ENCODE results near the gene RNF213.

The RNF213 gene

GRCh38 chr17:80269405-80269807, 8.8 kb downstream of the RNF213 start:
- H2AK5ac ChIP-seq (ENCODE audit: low read length) = no peak overlapping the region
- no peak overlapping the region for H2BK5ac ChIP-seq (ENCODE audit: low read depth, low read length, poor library complexity)
- no peak overlapping the region for H4K91ac ChIP-seq (ENCODE audit: low read depth, low read length)
- no peak overlapping the region for H4K12ac ChIP-seq (ENCODE audit: low read depth, low read length)
- no peak overlapping the region for H3K18ac ChIP-seq (ENCODE audit: low read length)
- peaks cover 2% of the 10 kb centered on the region for H3K9me3 ChIP-seq (ENCODE audit: insufficient read depth, low read depth, low read length)
- H3K14ac ChIP-seq (ENCODE audit: low read length) = no peak overlapping the region
- no peak overlapping the region for H3K9ac ChIP-seq (ENCODE audit: low read length)
- H2BK120ac ChIP-seq (ENCODE audit: insufficient read depth, low read length, poor library complexity) = no peak overlapping the region
- H3K36me3 ChIP-seq (ENCODE audit: control insufficient read depth in 1 of 2, insufficient read depth in 2 of 2, low read length in 2 of 2) = peaks cover 9 to 15% of the 10 kb centered on the region in 2 experiments
- H3K4ac ChIP-seq (ENCODE audit: low read depth, low read length) = no peak overlapping the region
- H2BK12ac ChIP-seq (ENCODE audit: low read length) = no peak overlapping the region
- H4K8ac ChIP-seq (ENCODE audit: low read depth, low read length) = no peak overlapping the region
- 100% methylated on average over 2 of the region's 2 CpGs for WGBS (ENCODE audit: extremely low coverage, insufficient coverage, insufficient read length)
- no peak overlapping the region for H3K27ac ChIP-seq (ENCODE audit: low read depth, low read length)
- no peak overlapping the region for H3K4me3 ChIP-seq (ENCODE audit: low read depth, low read length)
- no peak overlapping the region for H3K23ac ChIP-seq (ENCODE audit: low read length)
- H3K79me1 ChIP-seq (ENCODE audit: low read length) = no peaks in the 10 kb centered on the region
- H2AFZ ChIP-seq (ENCODE audit: insufficient read depth, low read length, poor library complexity) = no peak overlapping the region
- no peak overlapping the region for H3K4me2 ChIP-seq (ENCODE audit: low read length)
- no peaks in the 10 kb centered on the region for H3K79me2 ChIP-seq (ENCODE audit: control insufficient read depth, insufficient read depth, low read length, poor library complexity)
- H3K4me1 ChIP-seq (ENCODE audit: control insufficient read depth in 1 of 2, insufficient read depth in 2 of 2, low read length in 2 of 2) = no peaks in the 10 kb centered on the region
- H3K27me3 ChIP-seq (ENCODE audit: insufficient read depth, low read length) = no peaks in the 10 kb centered on the region
- no peak for DNase-seq

- Histone ChIP-seq H2BK120ac (ENCODE audit: insufficient read depth, low read length, poor library complexity) (no peak overlapping the region), H3K9me3 (ENCODE audit: insufficient read depth, low read depth, low read length) (no peaks in the 10 kb centered on the region), H4K91ac (ENCODE audit: low read depth, low read length) (no peak overlapping the region), H4K8ac (ENCODE audit: low read depth, low read length) (no peak overlapping the region), H2BK12ac (ENCODE audit: low read length) (no peak overlapping the region), H3K4ac (ENCODE audit: low read depth, low read length) (no peak overlapping the region), H2AK5ac (ENCODE audit: low read length) (no peak overlapping the region), H3K36me3 (ENCODE audit: control insufficient read depth in 1 of 2, insufficient read depth in 2 of 2, low read length in 2 of 2) (peaks cover 6 to 15% of the 10 kb centered on the region in 2 experiments), H3K23ac (ENCODE audit: low read length) (no peak overlapping the region), H4K12ac (ENCODE audit: low read depth, low read length) (no peak overlapping the region), H3K4me3 (ENCODE audit: low read depth, low read length) (no peak overlapping the region), H3K14ac (ENCODE audit: low read length) (no peak overlapping the region), H3K18ac (ENCODE audit: low read length) (no peak overlapping the region), H2AFZ (ENCODE audit: insufficient read depth, low read length, poor library complexity) (no peak overlapping the region), H3K79me1 (ENCODE audit: low read length) (no peaks in the 10 kb centered on the region), H3K4me2 (ENCODE audit: low read length) (no peak overlapping the region), H3K4me1 (ENCODE audit: control insufficient read depth in 1 of 2, insufficient read depth in 2 of 2, low read length in 2 of 2) (no peaks in the 10 kb centered on the region), H3K27ac (ENCODE audit: low read depth, low read length) (no peak overlapping the region), H3K79me2 (ENCODE audit: control insufficient read depth, insufficient read depth, low read length, poor library complexity) (no peaks in the 10 kb centered on the region), H3K9ac (ENCODE audit: low read length) (no peak overlapping the region), H2BK5ac (ENCODE audit: low read depth, low read length, poor library complexity) (no peak overlapping the region), H3K27me3 (ENCODE audit: insufficient read depth, low read length) (no peaks in the 10 kb centered on the region)
- WGBS (ENCODE audit: extremely low coverage, insufficient coverage, insufficient read length) = no CpG with 5 or more reads among the region's 10 CpGs
- no peak for DNase-seq
These were observed 9.5 kb downstream of the RNF213 start for GRCh38 chr17:80270104-80270503.

GRCh38 chr17:80270836-80271235, 10.2 kb downstream of the RNF213 start:
- no CpG with 5 or more reads among the region's 4 CpGs for WGBS (ENCODE audit: extremely low coverage, insufficient coverage, insufficient read length)
- H4K8ac ChIP-seq (ENCODE audit: low read depth, low read length) = no peak overlapping the region
- H3K4me1 ChIP-seq (ENCODE audit: control insufficient read depth in 1 of 2, insufficient read depth in 2 of 2, low read length in 2 of 2) = no peaks in the 10 kb centered on the region
- no peak overlapping the region for H2BK12ac ChIP-seq (ENCODE audit: low read length)
- no peak overlapping the region for H2BK120ac ChIP-seq (ENCODE audit: insufficient read depth, low read length, poor library complexity)
- no peak overlapping the region for H3K4me2 ChIP-seq (ENCODE audit: low read length)
- H3K79me1 ChIP-seq (ENCODE audit: low read length) = no peaks in the 10 kb centered on the region
- no peaks in the 10 kb centered on the region for H3K79me2 ChIP-seq (ENCODE audit: control insufficient read depth, insufficient read depth, low read length, poor library complexity)
- no peak overlapping the region for H2AFZ ChIP-seq (ENCODE audit: insufficient read depth, low read length, poor library complexity)
- no peak overlapping the region for H2AK5ac ChIP-seq (ENCODE audit: low read length)
- H3K4ac ChIP-seq (ENCODE audit: low read depth, low read length) = no peak overlapping the region
- H2BK5ac ChIP-seq (ENCODE audit: low read depth, low read length, poor library complexity) = no peak overlapping the region
- no peaks in the 10 kb centered on the region for H3K27me3 ChIP-seq (ENCODE audit: insufficient read depth, low read length)
- no peak overlapping the region for H3K9ac ChIP-seq (ENCODE audit: low read length)
- H3K23ac ChIP-seq (ENCODE audit: low read length) = no peak overlapping the region
- DNase-seq = peak in 1 of 2 donors; percentile 67
- no peak overlapping the region for H3K4me3 ChIP-seq (ENCODE audit: low read depth, low read length)
- no peak overlapping the region for H4K91ac ChIP-seq (ENCODE audit: low read depth, low read length)
- H4K12ac ChIP-seq (ENCODE audit: low read depth, low read length) = no peak overlapping the region
- H3K36me3 ChIP-seq (ENCODE audit: control insufficient read depth in 1 of 2, insufficient read depth in 2 of 2, low read length in 2 of 2) = peaks cover 6 to 10% of the 10 kb centered on the region in 2 experiments
- no peaks in the 10 kb centered on the region for H3K9me3 ChIP-seq (ENCODE audit: insufficient read depth, low read depth, low read length)
- H3K18ac ChIP-seq (ENCODE audit: low read length) = no peak overlapping the region
- no peak overlapping the region for H3K14ac ChIP-seq (ENCODE audit: low read length)
- no peak overlapping the region for H3K27ac ChIP-seq (ENCODE audit: low read depth, low read length)

GRCh38 chr17:80272366-80272765, 11.7 kb downstream of the RNF213 start:
- no CpG with 5 or more reads among the region's 10 CpGs for WGBS (ENCODE audit: extremely low coverage, insufficient coverage, insufficient read length)

More at GRCh38 chr17:80272366-80272765, 11.7 kb downstream of the RNF213 start:
- Histone ChIP-seq H3K36me3 (ENCODE audit: control insufficient read depth in 1 of 2, insufficient read depth in 2 of 2, low read length in 2 of 2) (peaks cover 6 to 10% of the 10 kb centered on the region in 2 experiments), H3K27ac (ENCODE audit: low read depth, low read length) (no peak overlapping the region), H2BK5ac (ENCODE audit: low read depth, low read length, poor library complexity) (no peak overlapping the region), H3K4ac (ENCODE audit: low read depth, low read length) (no peak overlapping the region), H3K27me3 (ENCODE audit: insufficient read depth, low read length) (no peaks in the 10 kb centered on the region), H3K18ac (ENCODE audit: low read length) (no peak overlapping the region), H4K91ac (ENCODE audit: low read depth, low read length) (no peak overlapping the region), H4K8ac (ENCODE audit: low read depth, low read length) (no peak overlapping the region), H4K12ac (ENCODE audit: low read depth, low read length) (no peak overlapping the region), H3K79me2 (ENCODE audit: control insufficient read depth, insufficient read depth, low read length, poor library complexity) (no peaks in the 10 kb centered on the region), H3K9me3 (ENCODE audit: insufficient read depth, low read depth, low read length) (no peaks in the 10 kb centered on the region), H3K4me1 (ENCODE audit: control insufficient read depth in 1 of 2, insufficient read depth in 2 of 2, low read length in 2 of 2) (no peaks in the 10 kb centered on the region), H3K4me3 (ENCODE audit: low read depth, low read length) (no peak overlapping the region), H2AK5ac (ENCODE audit: low read length) (no peak overlapping the region), H3K14ac (ENCODE audit: low read length) (no peak overlapping the region), H2BK120ac (ENCODE audit: insufficient read depth, low read length, poor library complexity) (no peak overlapping the region), H2AFZ (ENCODE audit: insufficient read depth, low read length, poor library complexity) (no peak overlapping the region), H2BK12ac (ENCODE audit: low read length) (no peak overlapping the region), H3K9ac (ENCODE audit: low read length) (no peak overlapping the region), H3K4me2 (ENCODE audit: low read length) (no peak overlapping the region), H3K79me1 (ENCODE audit: low read length) (no peaks in the 10 kb centered on the region), H3K23ac (ENCODE audit: low read length) (no peak overlapping the region)
- no peak for DNase-seq
